Esophagus muscularis mucosa (tissue), 3 donors: ENCODE measurements around the gene TBC1D14.

Experiments
- POLR2A ChIP-seq: fragments of 450-650 bp; IDR thresholded peaks from one replicate; pipeline ENCODE4 v1.6.1; 2017; ENCODE audit warnings: antibody characterized with exemption, moderate library complexity, mild to moderate bottlenecking, low read depth
- POLR2AphosphoS5 ChIP-seq, 2 donors: sonication (generic); formaldehyde crosslinking; IDR thresholded peaks; one replicate each; pipeline ENCODE4 v1.6.1; 2017; ENCODE audit warnings: antibody characterized with exemption in 2 of 2
- TF ChIP-seq, protein P1 (sequence below), 3 experiments: fragments of 200-600 bp in 2 of 3; fragments of 450-650 bp in 1 of 3; sonication (generic) in 2 of 3; IDR thresholded peaks; one replicate each; pipeline ENCODE4 v1.5.1; 2017 to 2019; ENCODE audit warnings: antibody characterized with exemption in 3 of 3, mild to moderate bottlenecking in 2 of 3, moderate library complexity in 1 of 3

DNA sequence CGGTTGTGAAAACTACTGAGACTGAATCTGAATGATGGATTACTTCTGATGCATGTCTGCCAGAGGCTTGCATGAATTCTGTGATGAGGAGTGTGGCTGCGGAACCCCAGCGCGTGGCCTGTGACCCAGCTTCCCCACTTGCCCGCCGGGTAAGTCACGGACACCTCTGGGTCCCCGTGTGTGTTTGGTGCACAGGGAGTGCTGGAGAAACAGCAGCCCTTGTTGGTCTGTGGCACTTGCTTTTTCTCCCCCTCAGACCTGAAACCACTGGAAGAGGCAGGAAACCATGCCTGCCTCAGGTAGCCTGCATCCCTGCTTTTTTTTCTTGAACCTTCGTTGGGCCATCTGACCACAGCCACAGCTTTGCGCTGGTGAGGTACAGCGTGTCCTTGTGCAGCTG lies 81.6 kb downstream of the TBC1D14 start:
- TF ChIP-seq, protein P1, sequence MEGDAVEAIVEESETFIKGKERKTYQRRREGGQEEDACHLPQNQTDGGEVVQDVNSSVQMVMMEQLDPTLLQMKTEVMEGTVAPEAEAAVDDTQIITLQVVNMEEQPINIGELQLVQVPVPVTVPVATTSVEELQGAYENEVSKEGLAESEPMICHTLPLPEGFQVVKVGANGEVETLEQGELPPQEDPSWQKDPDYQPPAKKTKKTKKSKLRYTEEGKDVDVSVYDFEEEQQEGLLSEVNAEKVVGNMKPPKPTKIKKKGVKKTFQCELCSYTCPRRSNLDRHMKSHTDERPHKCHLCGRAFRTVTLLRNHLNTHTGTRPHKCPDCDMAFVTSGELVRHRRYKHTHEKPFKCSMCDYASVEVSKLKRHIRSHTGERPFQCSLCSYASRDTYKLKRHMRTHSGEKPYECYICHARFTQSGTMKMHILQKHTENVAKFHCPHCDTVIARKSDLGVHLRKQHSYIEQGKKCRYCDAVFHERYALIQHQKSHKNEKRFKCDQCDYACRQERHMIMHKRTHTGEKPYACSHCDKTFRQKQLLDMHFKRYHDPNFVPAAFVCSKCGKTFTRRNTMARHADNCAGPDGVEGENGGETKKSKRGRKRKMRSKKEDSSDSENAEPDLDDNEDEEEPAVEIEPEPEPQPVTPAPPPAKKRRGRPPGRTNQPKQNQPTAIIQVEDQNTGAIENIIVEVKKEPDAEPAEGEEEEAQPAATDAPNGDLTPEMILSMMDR (IDR thresholded peaks at IDR 0.05): no peak
- no peak for TF ChIP-seq POLR2A
- TF ChIP-seq POLR2AphosphoS5 (IDR thresholded peaks at IDR 0.05): no peak
